ENCODE results near the gene PALM2AKAP2. TPM values are rescaled to one million over a fixed set of nuclear protein-coding genes. Genes with fewer than 3 reads are reported as not detected.

The PALM2AKAP2 gene
- total RNA-seq, 2 experiments from 2014 or later = not detected

DNA sequence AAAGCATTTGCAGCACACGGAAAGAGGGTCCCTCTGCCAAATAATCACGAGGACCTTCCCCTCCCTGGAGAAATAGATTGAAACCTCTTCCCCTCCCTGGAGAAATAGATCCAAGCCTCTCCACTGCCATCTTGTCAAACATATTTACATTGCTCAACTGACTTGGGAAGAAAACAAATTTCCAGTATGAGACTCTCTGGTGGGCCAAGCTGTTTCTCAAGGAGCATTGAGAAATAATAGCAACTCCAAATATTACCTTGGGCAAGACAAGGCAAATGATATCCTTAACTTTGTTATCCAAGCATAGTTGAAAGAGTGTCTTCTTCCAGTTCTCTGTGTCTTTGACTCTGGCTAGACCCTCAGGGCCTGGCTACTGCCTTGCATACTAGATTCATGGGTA, 45.2 kb upstream of the PALM2AKAP2 start:
- no peaks in the 10 kb centered on the region for H3K4me1 ChIP-seq (ENCODE audit: insufficient read depth, low read length, poor library complexity, severe bottlenecking)
- no peaks in the 10 kb centered on the region for H4K20me1 ChIP-seq (ENCODE audit: insufficient read depth, low read length)
- no peak overlapping the region for H2AFZ ChIP-seq (ENCODE audit: low read length)
- no peak for DNase-seq (ENCODE audit: low spot score)
- TF ChIP-seq, protein P1, sequence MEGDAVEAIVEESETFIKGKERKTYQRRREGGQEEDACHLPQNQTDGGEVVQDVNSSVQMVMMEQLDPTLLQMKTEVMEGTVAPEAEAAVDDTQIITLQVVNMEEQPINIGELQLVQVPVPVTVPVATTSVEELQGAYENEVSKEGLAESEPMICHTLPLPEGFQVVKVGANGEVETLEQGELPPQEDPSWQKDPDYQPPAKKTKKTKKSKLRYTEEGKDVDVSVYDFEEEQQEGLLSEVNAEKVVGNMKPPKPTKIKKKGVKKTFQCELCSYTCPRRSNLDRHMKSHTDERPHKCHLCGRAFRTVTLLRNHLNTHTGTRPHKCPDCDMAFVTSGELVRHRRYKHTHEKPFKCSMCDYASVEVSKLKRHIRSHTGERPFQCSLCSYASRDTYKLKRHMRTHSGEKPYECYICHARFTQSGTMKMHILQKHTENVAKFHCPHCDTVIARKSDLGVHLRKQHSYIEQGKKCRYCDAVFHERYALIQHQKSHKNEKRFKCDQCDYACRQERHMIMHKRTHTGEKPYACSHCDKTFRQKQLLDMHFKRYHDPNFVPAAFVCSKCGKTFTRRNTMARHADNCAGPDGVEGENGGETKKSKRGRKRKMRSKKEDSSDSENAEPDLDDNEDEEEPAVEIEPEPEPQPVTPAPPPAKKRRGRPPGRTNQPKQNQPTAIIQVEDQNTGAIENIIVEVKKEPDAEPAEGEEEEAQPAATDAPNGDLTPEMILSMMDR (conservative IDR thresholded peaks at IDR 0.05; ENCODE audit: low read length) = no peak
- no peak for TF ChIP-seq EZH2phosphoT487 (IDR thresholded peaks at IDR 0.05; ENCODE audit: borderline replicate concordance, low read depth, low read length)
- no peak overlapping the region for H3K4me2 ChIP-seq (ENCODE audit: low read length)
- H3K9me3 ChIP-seq (ENCODE audit: low read length) = no peaks in the 10 kb centered on the region
- no TSS peak for BruUV-seq (replicated peaks)
- no peaks in the 10 kb centered on the region for H3K36me3 ChIP-seq (ENCODE audit: insufficient read depth, low read length)
- no peak overlapping the region for H3K4me3 ChIP-seq (ENCODE audit: low read depth, low read length, poor library complexity, severe bottlenecking)
- H3K27ac ChIP-seq (ENCODE audit: low read depth, low read length, poor library complexity, severe bottlenecking) = no peak overlapping the region
- CTCF ChIA-PET (ENCODE audit: unreplicated experiment) = no interaction called here
- H3K9me2 ChIP-seq (ENCODE audit: insufficient read depth, low read length) = no peaks in the 10 kb centered on the region
- intact Hi-C loops (cut with micrococcal nuclease; ENCODE audit: unreplicated experiment) = no loop called here
- POLR2A ChIA-PET = no interaction called here
- no peaks in the 10 kb centered on the region for H3K79me2 ChIP-seq (ENCODE audit: insufficient read depth, low read depth, low read length)

DNA sequence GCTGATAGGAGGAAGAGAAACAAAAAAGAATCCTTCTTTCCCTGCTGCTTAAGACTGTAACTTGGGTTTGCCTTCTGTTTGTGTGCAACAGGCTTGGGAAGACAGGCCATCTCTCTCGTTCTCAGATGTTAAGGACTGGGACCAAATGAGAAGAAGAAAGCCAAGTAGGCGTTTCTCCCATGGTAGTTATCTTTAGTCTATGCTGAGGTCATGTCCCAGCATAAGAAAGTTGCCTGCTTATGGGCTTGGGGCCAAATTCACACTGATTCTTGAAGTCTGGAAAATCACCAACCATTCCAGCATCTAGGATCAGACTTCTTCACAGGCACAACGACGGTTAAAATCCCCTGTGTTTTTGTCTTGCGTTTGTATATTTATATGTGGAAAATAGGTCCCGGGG, 44.2 kb upstream of the PALM2AKAP2 start:
- no TSS peak for BruUV-seq (replicated peaks)
- POLR2A ChIA-PET = no interaction called here
- H3K27ac ChIP-seq (ENCODE audit: low read depth, low read length, poor library complexity, severe bottlenecking) = no peak overlapping the region
- H3K4me2 ChIP-seq (ENCODE audit: low read length) = no peak overlapping the region
- no peaks in the 10 kb centered on the region for H3K4me1 ChIP-seq (ENCODE audit: insufficient read depth, low read length, poor library complexity, severe bottlenecking)
- no peaks in the 10 kb centered on the region for H3K9me2 ChIP-seq (ENCODE audit: insufficient read depth, low read length)
- no peaks in the 10 kb centered on the region for H4K20me1 ChIP-seq (ENCODE audit: insufficient read depth, low read length)
- H3K79me2 ChIP-seq (ENCODE audit: insufficient read depth, low read depth, low read length) = no peaks in the 10 kb centered on the region
- CTCF ChIA-PET (ENCODE audit: unreplicated experiment) = interaction anchor here (0.6 kb wide), 1 partner anchor 1524 kb away, joined by 3 read pairs; no protein-coding TSS in a partner anchor
- no peak for DNase-seq (ENCODE audit: low spot score)
- no peaks in the 10 kb centered on the region for H3K9me3 ChIP-seq (ENCODE audit: low read length)
- TF ChIP-seq, protein P1 (conservative IDR thresholded peaks at IDR 0.05; ENCODE audit: low read length) = no peak
- TF ChIP-seq EZH2phosphoT487 (IDR thresholded peaks at IDR 0.05; ENCODE audit: borderline replicate concordance, low read depth, low read length) = no peak
- no peaks in the 10 kb centered on the region for H3K36me3 ChIP-seq (ENCODE audit: insufficient read depth, low read length)
- no peak overlapping the region for H2AFZ ChIP-seq (ENCODE audit: low read length)
- intact Hi-C loops (cut with micrococcal nuclease; ENCODE audit: unreplicated experiment) = no loop called here
- no peak overlapping the region for H3K4me3 ChIP-seq (ENCODE audit: low read depth, low read length, poor library complexity, severe bottlenecking)

DNA sequence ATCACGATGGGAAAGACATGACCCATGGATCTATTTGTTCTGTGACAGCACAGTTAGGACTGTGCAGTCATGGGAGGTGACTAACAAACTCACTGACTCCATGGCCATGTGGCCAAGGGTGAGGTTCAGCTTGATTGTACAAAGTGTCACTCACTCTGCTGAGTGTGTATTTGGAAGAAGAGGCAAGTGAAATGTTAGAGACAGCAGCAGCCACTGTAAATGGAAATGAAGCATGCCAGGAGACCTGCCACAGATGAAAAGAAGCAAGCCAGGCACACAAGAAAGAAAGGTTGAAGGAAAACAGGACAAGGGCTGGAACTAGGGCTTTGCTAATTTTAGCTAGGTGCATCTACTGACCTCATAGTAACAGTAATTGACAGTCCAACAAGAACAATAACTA, 42.7 kb upstream of the PALM2AKAP2 start:
- Histone ChIP-seq H3K9me3 (ENCODE audit: low read length) (no peaks in the 10 kb centered on the region), H3K4me1 (ENCODE audit: insufficient read depth, low read length, poor library complexity, severe bottlenecking) (no peaks in the 10 kb centered on the region), H2AFZ (ENCODE audit: low read length) (no peak overlapping the region), H3K4me3 (ENCODE audit: low read depth, low read length, poor library complexity, severe bottlenecking) (no peak overlapping the region), H3K79me2 (ENCODE audit: insufficient read depth, low read depth, low read length) (no peaks in the 10 kb centered on the region), H3K36me3 (ENCODE audit: insufficient read depth, low read length) (no peaks in the 10 kb centered on the region), H4K20me1 (ENCODE audit: insufficient read depth, low read length) (no peaks in the 10 kb centered on the region), H3K27ac (ENCODE audit: low read depth, low read length, poor library complexity, severe bottlenecking) (no peak overlapping the region), H3K9me2 (ENCODE audit: insufficient read depth, low read length) (no peaks in the 10 kb centered on the region), H3K4me2 (ENCODE audit: low read length) (no peak overlapping the region)
- ChIA-PET CTCF (ENCODE audit: unreplicated experiment) (no interaction called here), POLR2A (no interaction called here)
- no TSS peak for BruUV-seq (replicated peaks)
- no peak for TF ChIP-seq EZH2phosphoT487 (IDR thresholded peaks at IDR 0.05; ENCODE audit: borderline replicate concordance, low read depth, low read length)
- TF ChIP-seq, protein P1 (conservative IDR thresholded peaks at IDR 0.05; ENCODE audit: low read length) = no peak
- intact Hi-C loops (cut with micrococcal nuclease; ENCODE audit: unreplicated experiment) = no loop called here
- no peak for DNase-seq (ENCODE audit: low spot score)

Data from OCI-LY7 (cell line).